GM19395 (cell line): Measurements from ENCODE around the gene TOP2A.
"Not testable (repeated sequence)": the region's sequence is repeated elsewhere in the genome, so short reads cannot be mapped to it uniquely, and the experiment has no call there.

Source experiments
- ATAC-seq: cut with Tn5 transposase; IDR thresholded peaks from one replicate; pipeline ENCODE4 v1.9.1; 2021; ENCODE audit warnings: mild to moderate bottlenecking, moderate library complexity; ENCODE audit not compliant: unreplicated experiment

TOP2A gene

DNA sequence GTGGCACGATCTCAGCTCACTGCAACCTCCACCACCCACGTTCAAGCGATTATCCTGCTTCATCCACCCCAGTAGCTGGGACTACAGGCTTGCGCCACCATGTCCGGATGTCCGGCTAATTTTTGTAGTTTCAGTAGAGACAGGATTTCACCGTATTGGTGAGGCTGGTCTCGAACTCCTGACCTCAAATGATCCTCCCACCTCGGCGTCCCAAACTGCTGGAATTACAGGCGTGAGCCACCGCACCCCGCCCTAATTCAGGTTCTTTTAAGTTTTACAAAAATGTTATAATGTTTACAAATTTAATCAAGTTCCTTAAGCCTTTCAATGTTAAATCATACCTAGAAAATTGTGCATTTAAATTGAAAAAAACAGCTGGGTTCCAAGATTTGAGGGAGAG is 39.9 kb downstream of the TOP2A start:
- no peak for ATAC-seq

DNA sequence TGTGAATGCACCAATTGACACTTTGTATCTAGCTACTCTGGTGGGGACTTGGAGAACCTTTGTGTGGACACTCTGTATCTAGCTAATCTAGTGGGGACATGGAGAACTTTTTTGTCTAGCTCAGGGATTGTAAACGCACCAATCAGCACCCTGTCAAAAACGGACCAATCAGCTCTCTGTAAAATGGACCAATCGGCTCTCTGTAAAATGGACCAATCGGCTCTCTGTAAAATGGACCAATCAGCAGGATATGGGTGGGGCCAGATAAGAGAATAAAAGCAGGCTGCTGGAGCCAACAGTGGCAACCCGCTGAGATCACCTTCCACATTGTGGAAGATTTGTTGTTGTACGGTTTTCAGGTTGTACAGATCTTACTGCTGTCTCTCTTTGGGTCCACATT is 41.2 kb downstream of the TOP2A start:
- ATAC-seq = not testable (repeated sequence)

DNA sequence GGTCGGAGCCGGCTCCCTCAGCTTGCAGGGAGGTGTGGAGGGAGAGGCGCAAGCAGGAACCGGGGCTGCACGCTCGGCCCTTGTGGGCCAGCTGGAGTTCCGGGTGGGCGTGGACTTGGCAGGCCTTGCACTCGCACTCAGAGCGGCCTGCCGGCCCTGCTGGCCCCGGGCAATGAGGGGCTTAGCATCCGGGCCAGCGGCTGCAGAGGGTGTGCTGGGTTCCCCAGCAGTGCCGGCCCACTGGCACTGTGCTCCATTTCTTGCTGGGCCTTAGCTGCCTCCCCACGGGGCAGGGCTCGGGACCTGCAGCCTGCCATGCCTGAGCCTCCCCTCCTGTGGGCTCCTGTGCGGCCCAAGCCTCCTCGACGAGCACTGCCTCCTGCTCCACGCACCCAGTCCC is 41.9 kb downstream of the TOP2A start:
- ATAC-seq = not testable (repeated sequence)

DNA sequence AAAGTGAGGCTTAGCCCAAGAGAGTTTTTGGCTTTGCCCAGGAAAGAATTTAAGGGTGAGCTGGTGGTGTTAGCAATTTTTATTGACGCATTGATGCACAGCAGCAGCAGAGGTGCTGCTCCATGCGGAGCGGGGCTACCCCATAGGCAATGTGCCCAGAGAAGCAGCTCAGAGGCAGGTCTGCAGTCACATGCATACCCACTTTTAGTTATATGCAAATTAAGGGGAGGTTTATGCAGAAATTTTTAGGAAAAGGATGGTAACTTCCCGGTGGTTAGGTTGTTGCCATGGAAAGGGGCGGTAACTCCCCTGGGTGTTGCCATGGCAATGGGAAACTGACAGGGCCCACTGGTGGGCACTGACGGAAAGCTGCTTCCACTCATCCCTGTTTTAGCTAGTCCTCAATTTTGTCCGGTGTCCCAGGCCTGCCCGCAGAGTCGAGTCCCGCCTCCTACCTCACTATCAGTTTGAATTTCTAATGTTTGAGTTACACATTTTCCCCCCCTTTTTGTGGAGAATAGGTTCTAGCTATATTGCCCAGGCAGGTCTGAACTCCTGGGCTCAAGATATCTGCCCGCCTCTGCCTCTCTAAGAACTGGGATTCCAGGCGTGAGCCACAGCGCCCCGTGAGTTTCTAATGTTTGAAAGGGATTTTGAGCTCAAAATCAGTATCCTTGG is 42.7 kb downstream of the TOP2A start:
- no peak for ATAC-seq

DNA sequence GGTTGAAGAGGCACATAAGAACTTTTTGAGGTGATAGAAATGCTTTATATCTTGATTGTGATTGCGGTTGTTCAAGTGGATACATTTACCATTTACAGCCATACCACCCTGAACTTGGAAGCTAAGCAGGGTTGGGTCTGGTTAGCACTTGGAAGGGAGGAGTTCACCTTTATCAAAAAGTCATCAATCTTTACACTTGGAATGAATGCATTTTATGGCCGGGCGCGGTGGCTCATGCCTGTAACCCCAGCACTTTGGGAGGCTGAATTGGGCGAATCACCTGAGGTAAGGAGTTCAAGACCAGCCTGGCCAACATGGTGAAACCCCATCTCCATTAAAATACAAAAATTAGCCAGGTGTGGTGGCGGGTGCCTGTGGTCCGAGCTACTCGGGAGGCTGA is 43.7 kb downstream of the TOP2A start:
- no peak for ATAC-seq

GRCh38 chr17:40373324-40373723 is 44.4 kb downstream of the TOP2A start:
- ATAC-seq = no peak

DNA sequence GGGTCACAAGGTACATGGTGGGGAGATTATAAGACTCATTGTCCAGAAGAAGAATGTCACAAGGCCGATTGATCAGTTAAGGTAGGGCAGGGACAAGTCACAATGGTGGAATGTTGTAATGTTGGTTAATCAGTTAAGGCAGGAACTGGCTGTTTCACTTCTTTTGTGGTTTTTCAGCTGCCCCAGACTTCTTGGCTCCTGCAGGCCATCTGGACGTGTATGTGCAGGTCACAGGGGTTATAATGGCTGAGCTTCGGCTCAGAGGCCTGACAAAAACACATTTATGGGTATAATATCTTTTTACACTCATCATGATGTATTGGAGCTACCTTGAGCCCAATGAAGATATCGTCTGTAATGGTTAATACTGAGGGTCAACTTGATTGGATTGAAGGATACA is 45.1 kb downstream of the TOP2A start:
- ATAC-seq = not testable (repeated sequence)

- ATAC-seq = no peak
Observed at GRCh38 chr17:40372031-40372430, 45.7 kb downstream of the TOP2A start.

DNA sequence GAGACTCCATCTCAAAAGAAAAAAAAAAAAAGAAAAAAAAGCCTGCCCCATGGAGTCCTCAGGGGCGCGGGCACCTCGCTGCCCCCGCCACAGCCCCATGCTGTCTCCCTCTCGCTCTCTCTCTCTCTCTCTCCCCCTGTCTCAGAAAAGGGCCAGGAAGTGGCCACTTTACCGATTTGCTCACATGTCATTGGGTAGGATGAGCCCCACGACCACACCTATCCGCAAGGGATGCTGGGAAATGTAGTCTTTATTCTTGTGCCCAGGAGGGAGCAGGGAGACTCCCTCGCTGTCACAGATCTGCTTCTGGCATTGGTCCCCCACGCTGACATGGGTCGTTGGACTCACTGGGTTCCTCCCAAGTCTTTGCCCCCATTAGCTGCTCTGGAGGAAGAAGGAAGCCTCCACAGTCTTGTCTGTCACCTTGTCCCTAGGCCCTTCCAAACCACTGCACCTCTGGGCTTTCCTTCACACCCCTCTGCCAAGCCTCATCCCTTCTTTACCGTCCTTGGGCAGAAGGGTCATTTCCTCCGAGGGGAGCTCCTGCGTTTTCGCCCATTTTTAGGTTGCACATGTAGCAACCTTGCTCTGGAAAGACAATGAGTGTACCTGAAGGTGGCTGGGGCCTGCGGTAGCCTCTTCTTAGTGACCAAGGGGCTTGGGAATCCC is 46.3 kb downstream of the TOP2A start:
- ATAC-seq = no peak

- ATAC-seq = no peak
Observed at GRCh38 chr17:40369923-40370322, 47.8 kb downstream of the TOP2A start.

DNA sequence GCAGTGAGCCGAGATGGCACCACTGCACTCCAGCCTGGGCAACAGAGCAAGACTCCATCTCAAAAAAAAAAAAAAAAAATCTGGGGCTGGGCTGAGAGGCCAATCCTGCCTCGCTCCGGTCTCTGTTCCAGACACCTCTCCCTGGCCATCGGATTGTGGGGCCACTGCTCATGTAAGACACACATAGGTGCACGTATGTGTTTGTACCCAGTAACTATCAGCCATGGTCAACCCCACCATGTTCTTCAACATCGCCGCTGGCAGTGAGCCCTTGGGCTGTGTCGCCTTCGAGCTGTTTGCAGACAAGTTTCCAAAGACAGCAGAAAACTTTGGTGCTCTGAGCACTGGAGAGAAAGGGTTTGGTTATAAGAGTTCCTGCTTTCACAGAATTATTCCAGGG is 50.0 kb downstream of the TOP2A start:
- not testable (repeated sequence) for ATAC-seq

GRCh38 chr17:40366861-40367518 is 50.7 kb downstream of the TOP2A start:
- ATAC-seq = no peak

GRCh38 chr17:40366076-40366860 is 51.4 kb downstream of the TOP2A start:
- ATAC-seq = no peak

DNA sequence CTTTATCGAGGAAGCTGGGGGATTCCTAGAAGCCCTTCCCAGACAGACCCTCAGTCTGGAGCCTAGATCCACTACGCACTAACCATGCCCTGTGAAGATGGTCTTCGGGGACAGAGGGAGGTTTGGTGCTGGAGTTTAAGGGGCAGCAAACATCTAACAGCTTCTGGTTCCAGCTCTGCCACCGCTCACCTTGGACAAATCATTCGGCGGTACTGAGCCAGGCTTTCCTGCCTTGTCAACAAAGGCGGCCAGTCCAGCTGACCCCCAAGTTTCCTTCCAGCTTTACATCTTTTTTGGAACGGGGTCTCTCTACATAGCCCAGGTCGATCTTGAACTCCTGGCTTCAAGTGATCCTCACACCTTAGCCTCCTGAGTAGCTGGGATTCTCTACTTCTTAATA is 52.8 kb downstream of the TOP2A start:
- ATAC-seq = no peak

DNA sequence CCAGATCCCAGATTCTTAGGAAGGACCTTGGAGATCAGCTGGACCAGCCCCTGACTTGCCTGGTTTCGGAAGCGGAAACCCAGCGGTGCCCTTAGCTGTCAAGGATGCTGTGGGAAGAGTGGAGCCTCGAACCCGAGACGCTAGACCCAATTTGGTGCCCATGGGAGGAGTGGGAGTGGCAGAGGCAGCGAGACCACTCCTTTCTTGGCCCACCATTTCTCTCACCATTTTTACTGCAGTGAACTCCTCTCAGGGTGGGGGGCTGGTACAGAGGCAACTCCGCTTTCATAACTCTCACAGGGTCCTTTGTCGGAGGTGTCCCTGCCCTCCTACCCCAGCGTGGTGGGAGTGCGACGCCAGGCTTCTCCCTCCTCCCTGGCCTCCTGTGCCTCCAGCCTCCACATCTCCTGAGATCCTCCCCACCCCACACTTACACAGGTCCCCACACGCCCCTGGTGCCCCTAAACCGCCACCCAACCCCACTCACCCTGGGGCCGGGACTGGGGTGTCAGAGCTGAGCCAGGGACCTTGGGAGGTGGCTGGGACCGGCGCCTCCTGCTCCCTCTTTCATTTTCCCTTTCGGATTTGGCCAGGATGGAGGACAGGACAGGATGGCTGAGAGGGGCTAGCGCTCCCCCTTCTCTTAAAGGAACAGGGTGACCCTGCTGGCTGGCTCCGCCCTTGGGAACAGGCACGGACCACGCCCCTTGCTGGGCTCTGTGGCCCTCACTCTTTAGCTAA is 53.4 kb downstream of the TOP2A start, which contains the start of gene GJD3:
TSS of gene GJD3 (minus strand) at position 617 of the 741 bp plus-strand sequence. CDS start 922 bp downstream, outside the sequence.
- ATAC-seq = no peak

DNA sequence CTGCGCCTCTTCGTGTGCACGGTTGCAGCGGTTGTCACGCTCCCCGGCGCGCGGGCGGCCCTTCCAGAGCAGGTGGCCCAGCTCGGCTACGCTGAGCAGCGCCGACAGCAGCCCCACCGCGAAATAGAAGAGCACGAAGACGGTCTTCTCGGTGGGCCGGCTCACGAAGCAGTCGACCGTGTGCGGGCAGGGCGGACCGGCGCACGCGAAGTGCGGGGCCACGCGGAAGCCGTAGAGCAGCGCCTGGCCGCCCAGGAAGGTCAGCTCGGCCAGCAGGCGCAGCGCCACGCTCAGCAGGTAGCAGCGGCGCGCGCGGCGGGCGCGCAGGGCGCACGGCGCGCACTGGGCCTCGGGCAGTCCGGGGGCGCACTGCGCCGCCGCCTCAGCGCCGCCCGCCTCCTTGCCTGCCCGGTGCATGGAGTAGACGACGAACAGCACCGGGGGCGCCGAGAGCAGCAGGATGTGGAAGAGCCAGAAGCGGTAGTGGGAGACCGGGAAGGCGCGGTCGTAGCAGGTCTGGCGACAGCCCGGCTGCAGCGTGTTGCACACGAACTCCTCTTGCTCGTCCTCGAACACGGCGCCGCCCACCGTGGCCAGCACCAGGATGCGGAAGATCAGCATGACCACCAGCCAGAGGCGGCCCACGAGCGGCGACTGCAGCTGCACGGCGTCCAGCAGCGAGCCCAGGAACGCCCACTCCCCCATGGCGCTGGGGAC is 54.4 kb downstream of the TOP2A start:
- ATAC-seq = no peak

GRCh38 chr17:40362696-40363110 is 55.0 kb downstream of the TOP2A start:
- no peak for ATAC-seq

DNA sequence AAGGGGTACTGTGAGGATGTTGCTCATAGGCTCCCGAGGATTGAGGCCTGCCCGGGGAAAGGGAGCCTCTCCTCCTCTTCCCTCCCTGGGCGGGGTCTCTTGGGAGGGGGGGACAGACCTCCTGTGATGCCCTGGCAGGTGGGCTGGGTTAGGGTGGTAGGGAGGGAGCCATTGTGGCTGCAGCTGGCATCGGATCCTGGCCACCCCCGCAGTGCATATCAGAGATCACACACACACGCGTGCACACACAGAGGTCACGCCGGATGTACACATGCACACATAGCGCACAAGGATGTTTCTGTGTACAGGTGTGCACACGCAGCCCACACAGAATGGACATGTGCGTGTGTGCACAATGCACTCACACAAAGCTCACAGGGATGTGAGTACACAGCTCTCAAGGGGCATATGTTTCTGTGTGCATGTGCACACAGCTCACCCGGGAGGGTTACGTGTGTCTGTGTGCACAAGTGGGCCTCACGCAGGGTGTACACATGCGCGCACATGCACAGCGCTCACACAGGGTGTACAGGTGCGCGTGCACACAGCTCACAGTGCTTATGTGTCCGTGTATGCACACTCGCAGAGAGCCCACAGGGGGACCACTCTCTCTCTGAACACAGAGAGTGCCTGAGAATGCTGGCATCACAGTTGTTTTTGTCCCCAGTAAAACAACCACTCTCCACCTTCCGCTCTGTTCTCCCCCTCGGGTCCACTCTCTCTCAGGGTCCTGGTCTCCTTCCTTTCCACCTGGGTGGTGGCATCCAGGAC is 55.6 kb downstream of the TOP2A start:
- no peak for ATAC-seq
